GM23248 (cell line): ENCODE measurements around the gene THSD4. TPM values are rescaled to one million over a fixed set of nuclear protein-coding genes. Genes with fewer than 3 reads are reported as not detected.

ENCODE experiments used
- DNase-seq: peaks from one replicate; pipeline ENCODE4 v3.0.0-alpha.2; 2015
- H2AFZ ChIP-seq: fragments of 200-600 bp; sonication (generic); 2 replicates; pipeline ENCODE4 v1.6.1; 2016; ENCODE audit warnings: antibody characterized with exemption
- H3F3A ChIP-seq: fragments of 200-600 bp; sonication (generic); 2 replicates; pipeline ENCODE4 v1.6.1; 2016; ENCODE audit warnings: mild to moderate bottlenecking, antibody characterized with exemption, mixed run types; ENCODE audit not compliant: insufficient read depth
- H3K27ac ChIP-seq: fragments of 200-600 bp; sonication (generic); 2 replicates; pipeline ENCODE4 v1.5.1; 2016; ENCODE audit warnings: mild to moderate bottlenecking
- H3K27me3 ChIP-seq: fragments of 200-600 bp; sonication (generic); replicated peaks from 2 replicates; pipeline ENCODE4 v1.6.1; 2016; ENCODE audit warnings: mild to moderate bottlenecking; ENCODE audit not compliant: insufficient read depth
- H3K36me3 ChIP-seq: fragments of 200-600 bp; sonication (generic); 2 replicates; pipeline ENCODE4 v1.6.1; 2016; ENCODE audit warnings: low read depth, mild to moderate bottlenecking
- H3K4me1 ChIP-seq: fragments of 200-600 bp; sonication (generic); 2 replicates; pipeline ENCODE4 v1.6.1; 2016; ENCODE audit warnings: mild to moderate bottlenecking; ENCODE audit not compliant: insufficient read depth
- H3K4me2 ChIP-seq: fragments of 200-600 bp; sonication (generic); one replicate; pipeline ENCODE4 v1.6.1; 2016; ENCODE audit warnings: mild to moderate bottlenecking; ENCODE audit not compliant: unreplicated experiment
- H3K4me3 ChIP-seq: fragments of 200-600 bp; sonication (generic); 2 replicates; pipeline ENCODE4 v1.5.1; 2016; ENCODE audit warnings: mild to moderate bottlenecking
- H3K79me2 ChIP-seq: fragments of 200-600 bp; sonication (generic); 2 replicates; pipeline ENCODE4 v1.6.1; 2016; ENCODE audit warnings: mild to moderate bottlenecking; ENCODE audit not compliant: insufficient read depth
- H3K9ac ChIP-seq: fragments of 200-600 bp; sonication (generic); 2 replicates; pipeline ENCODE4 v1.6.1; 2016; ENCODE audit warnings: mild to moderate bottlenecking
- H3K9me2 ChIP-seq: fragments of 200-600 bp; sonication (generic); 2 replicates; pipeline ENCODE4 v1.6.1; 2016; ENCODE audit warnings: mixed run types, mild to moderate bottlenecking, moderate library complexity; ENCODE audit not compliant: insufficient read depth
- H3K9me3 ChIP-seq: fragments of 200-600 bp; sonication (generic); one replicate; pipeline ENCODE4 v1.6.1; 2017; ENCODE audit warnings: low read depth
- H4K20me1 ChIP-seq: fragments of 200-600 bp; sonication (generic); 2 replicates; pipeline ENCODE4 v1.6.0; 2016; ENCODE audit not compliant: insufficient read depth
- EZH2 ChIP-seq: fragments of 200-600 bp; sonication (generic); IDR thresholded peaks from 2 replicates; pipeline ENCODE4 v1.6.1; 2018; ENCODE audit warnings: antibody characterized with exemption, mild to moderate bottlenecking; ENCODE audit not compliant: insufficient read depth, poor library complexity, severe bottlenecking
- EZH2phosphoT487 ChIP-seq: fragments of 200-600 bp; sonication (generic); IDR thresholded peaks from 2 replicates; pipeline ENCODE4 v1.6.1; 2018; ENCODE audit warnings: antibody characterized with exemption, moderate library complexity, mild to moderate bottlenecking, low read depth; ENCODE audit not compliant: insufficient read depth
- WGBS, 2 experiments: methylation state at CpG; one replicate each; pipeline ENCODE4 v1.1.6; 2015 to 2017; ENCODE audit warnings: low lambda C conversion rate in 2 of 2, low coverage in 1 of 2; ENCODE audit errors: missing lambda C conversion rate in 2 of 2; 5-methylcytosine and 5-hydroxymethylcytosine counted together
- in situ Hi-C: fragments of 300-500 bp; cut with MboI; formaldehyde crosslinking; loops from 2 replicates; pipeline ENCODE4 v1.15.0; 2020
- polyA plus RNA-seq: library from polyadenylated mRNA; unstranded; fragments of >200 nt; fragmentation: Nextera tagmentation; extraction: Ambion mirVana; gene quantifications from 2 replicates; pipeline ENCODE4 v1.2.1, GENCODE V29; 2016
- total RNA-seq: library from RNA; depleted of rRNA; stranded (reverse); fragments of >200 nt; shearing (Covaris generic); gene quantifications from 2 replicates; pipeline ENCODE4 v1.2.3, GENCODE V29; 2014

THSD4 gene
- total and polyA plus RNA-seq, 2 experiments from 2014 or later = 14.2 to 58.9 TPM

DNA sequence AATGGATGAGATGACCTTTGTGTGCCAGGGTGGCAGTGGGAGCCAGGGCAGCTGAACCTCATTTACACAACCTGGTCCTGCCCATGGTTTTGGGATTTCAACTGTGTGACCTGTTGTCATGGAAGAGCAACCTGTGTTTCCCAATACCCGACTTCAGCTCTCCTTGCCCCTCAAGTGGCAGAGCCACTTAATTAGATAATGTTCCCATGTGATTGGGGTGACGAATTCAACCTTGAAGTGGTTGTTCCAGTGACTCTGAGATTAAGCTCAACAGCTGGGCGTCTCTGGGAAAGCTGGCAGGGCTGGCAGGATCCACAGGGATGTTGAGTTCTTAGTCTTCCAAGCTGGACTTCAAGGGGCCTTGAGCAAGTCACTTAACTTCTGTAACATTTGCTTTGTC lies 71.0 kb downstream of the THSD4 start:
- in situ Hi-C loops = no loop called here
- 38 to 42% methylated on average over 3 of the region's 3 CpGs for WGBS, 2 experiments

DNA sequence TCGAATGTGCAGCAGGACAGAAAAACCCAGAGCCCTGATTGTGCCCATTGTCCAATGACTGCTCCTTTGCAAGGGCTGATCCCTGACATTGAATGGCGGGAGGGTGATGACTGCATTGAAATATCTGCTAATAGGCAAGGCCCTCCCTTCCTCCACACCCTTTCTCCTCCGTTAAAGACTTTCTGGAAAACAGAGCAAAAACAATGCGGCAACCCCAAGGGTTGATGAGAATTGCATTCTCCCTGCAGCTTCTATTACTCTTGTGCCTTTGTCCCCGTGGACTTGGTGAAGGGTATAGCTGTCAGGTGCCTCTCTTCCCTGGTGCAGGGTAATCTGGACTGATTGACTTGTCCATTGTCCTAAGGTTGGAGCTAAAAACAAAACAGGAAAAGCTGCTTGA lies 71.8 kb downstream of the THSD4 start:
- no peak overlapping the region for H3K4me3 ChIP-seq
- no peaks in the 10 kb centered on the region for H3K9me3 ChIP-seq
- H3K27me3 ChIP-seq = no peaks in the 10 kb centered on the region
- H3K9me2 ChIP-seq = no peaks in the 10 kb centered on the region
- H3K27ac ChIP-seq = no peak overlapping the region
- WGBS, 2 experiments = 84 to 87% methylated on average over 5 of the region's 5 CpGs
- no peak for TF ChIP-seq EZH2phosphoT487
- TF ChIP-seq EZH2 = no peak
- no peak overlapping the region for H3K4me2 ChIP-seq
- no peak for DNase-seq
- no peaks in the 10 kb centered on the region for H4K20me1 ChIP-seq
- H3K9ac ChIP-seq = no peak overlapping the region
- peaks cover 5% of the 10 kb centered on the region; the same call in 1 of the 2 replicates for H3K79me2 ChIP-seq
- no peaks in the 10 kb centered on the region; the same call in none of the 2 replicates for H3F3A ChIP-seq
- no peaks in the 10 kb centered on the region for H3K36me3 ChIP-seq
- H2AFZ ChIP-seq = no peak overlapping the region
- in situ Hi-C loops = no loop called here
- peaks cover 7% of the 10 kb centered on the region; the same call in 1 of the 2 replicates for H3K4me1 ChIP-seq

More for the DNA sequence above, 71.0 kb downstream of the THSD4 start:
- Histone ChIP-seq H3K9me2 (no peaks in the 10 kb centered on the region), H2AFZ (no peak overlapping the region), H3F3A (peaks cover under 1% of the 10 kb centered on the region), H3K79me2 (peaks cover 5% of the 10 kb centered on the region; the same call in 1 of the 2 replicates), H3K9me3 (no peaks in the 10 kb centered on the region), H3K4me2 (no peak overlapping the region), H3K27ac (no peak overlapping the region), H4K20me1 (0 out of 2 replicates have a peak, but pooled peaks cover under 1% of the 10 kb centered on the region), H3K27me3 (no peaks in the 10 kb centered on the region), H3K4me3 (no peak overlapping the region), H3K36me3 (no peaks in the 10 kb centered on the region), H3K4me1 (peaks cover 3% of the 10 kb centered on the region; the same call in 1 of the 2 replicates), H3K9ac (no peak overlapping the region)
- no peak for DNase-seq
- TF ChIP-seq EZH2 (no peak), EZH2phosphoT487 (no peak)

DNA sequence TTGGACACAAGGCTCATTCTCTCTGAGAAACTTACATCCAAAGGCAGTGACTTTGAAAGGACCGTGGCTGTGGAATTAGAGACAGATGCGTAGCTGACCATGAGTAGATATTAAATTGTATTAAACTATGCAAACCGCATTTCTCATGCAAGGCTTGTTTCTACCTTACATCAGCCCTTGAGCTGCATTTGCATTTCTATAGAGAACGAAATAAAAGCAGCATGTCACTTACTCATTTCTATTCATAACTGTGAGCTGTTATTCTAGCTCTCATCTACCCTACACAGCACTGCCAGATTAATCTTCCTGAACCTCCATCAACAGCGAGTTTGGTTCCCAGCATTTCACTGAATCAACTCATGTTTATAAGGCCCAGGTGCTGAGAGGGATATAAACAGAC lies 72.3 kb downstream of the THSD4 start:
- Histone ChIP-seq H3K27me3 (no peaks in the 10 kb centered on the region), H3K79me2 (peaks cover 5% of the 10 kb centered on the region; the same call in 1 of the 2 replicates), H3K4me3 (no peak overlapping the region), H3K4me2 (no peak overlapping the region), H2AFZ (no peak overlapping the region), H3K36me3 (no peaks in the 10 kb centered on the region), H3F3A (no peaks in the 10 kb centered on the region; the same call in 1 of the 2 replicates), H3K27ac (no peak overlapping the region), H3K9me2 (no peaks in the 10 kb centered on the region), H3K9ac (no peak overlapping the region), H4K20me1 (no peaks in the 10 kb centered on the region), H3K9me3 (no peaks in the 10 kb centered on the region), H3K4me1 (peaks cover 7% of the 10 kb centered on the region; the same call in 1 of the 2 replicates)
- 89 to 94% methylated on average over 5 of the region's 5 CpGs for WGBS, 2 experiments
- TF ChIP-seq EZH2 (no peak), EZH2phosphoT487 (no peak)
- in situ Hi-C loops = no loop called here
- no peak for DNase-seq

DNA sequence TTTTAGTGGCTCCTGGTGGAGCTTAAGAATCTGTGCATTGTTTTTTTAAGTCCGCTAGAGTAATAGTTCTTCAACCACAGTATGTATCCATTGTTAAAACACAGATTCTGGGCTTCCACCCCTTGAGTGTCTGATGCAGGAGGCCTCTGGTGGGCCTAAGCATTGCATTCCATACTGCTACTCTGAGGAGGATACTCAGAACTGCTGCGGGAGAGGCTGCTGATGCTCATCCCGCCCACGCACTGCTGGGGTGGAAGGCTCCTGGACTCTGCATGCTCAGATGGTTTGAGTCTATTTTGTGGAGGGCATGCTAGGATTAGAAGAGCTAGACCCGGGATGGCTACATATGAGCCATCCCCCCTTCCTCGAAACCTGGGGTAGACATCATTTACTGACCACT lies 74.4 kb downstream of the THSD4 start:
- peaks cover 8% of the 10 kb centered on the region for H3K79me2 ChIP-seq
- no peak overlapping the region for H3K27ac ChIP-seq
- no peaks in the 10 kb centered on the region for H3K9me2 ChIP-seq
- in situ Hi-C loops = no loop called here
- H3F3A ChIP-seq = no peaks in the 10 kb centered on the region; the same call in 1 of the 2 replicates
- no peak for TF ChIP-seq EZH2
- no peak for TF ChIP-seq EZH2phosphoT487
- H3K4me2 ChIP-seq = no peak overlapping the region
- no peaks in the 10 kb centered on the region for H3K36me3 ChIP-seq
- no peak overlapping the region for H2AFZ ChIP-seq
- peak; percentile 30 for DNase-seq
- no peak overlapping the region for H3K4me3 ChIP-seq
- no peaks in the 10 kb centered on the region for H4K20me1 ChIP-seq
- H3K4me1 ChIP-seq = peaks cover 7% of the 10 kb centered on the region; the same call in 1 of the 2 replicates
- 84 to 85% methylated on average over 6 of the region's 6 CpGs for WGBS, 2 experiments
- H3K9ac ChIP-seq = no peak overlapping the region
- H3K9me3 ChIP-seq = no peaks in the 10 kb centered on the region
- H3K27me3 ChIP-seq = no peaks in the 10 kb centered on the region
